ENCODE measurements around the gene CD300E. TPM values are rescaled to one million over a fixed set of nuclear protein-coding genes. Genes with fewer than 3 reads are reported as not detected.

Gene CD300E
- total RNA-seq (under 1 TPM in 3 of 4 donors, not detected in 1; 0.21 to 0.50 (median 0.49) TPM), polyA plus RNA-seq (under 1 TPM; 0.09 to 0.27 (median 0.21) TPM)
- long read RNA-seq, donor 1 = 0 reads
- long read RNA-seq, donor 2, partial matches to known transcripts = 0 of 1 reads
- long read RNA-seq, donor 2, other reads (novel, unspliced or antisense) = 0 of 1 reads

- no peaks in the 10 kb centered on the region for H3K36me3 ChIP-seq (ENCODE audit: insufficient read depth in 1 of 2, low read depth in 1 of 2)
- no peak for ATAC-seq
- WGBS, 3 donors = 60 to 67% (median 65%) methylated on average over 5 of the region's 5 CpGs
- peaks cover 0 to 7% (median 4%) of the 10 kb centered on the region in 3 donors for H3K27me3 ChIP-seq (ENCODE audit: insufficient read depth in 3 of 3, low read length in 2 of 3)
- no peaks in the 10 kb centered on the region for H3K9me3 ChIP-seq
- TF ChIP-seq CTCF (IDR thresholded peaks at IDR 0.05) = no peak
- intact Hi-C loops (cut with DNase I) = no loop called here
- no peak for DNase-seq
- H3K27ac ChIP-seq = no peak within 1 kb of the TSS
- H3K4me1 ChIP-seq = no peaks in the 10 kb centered on the region
- no peak within 1 kb of the TSS for H3K4me3 ChIP-seq
These were observed at the start of gene CD300E for GRCh38 chr17:74623693-74624093. CD300E (minus strand) TSS chr17:74623738; CDS start chr17:74623621, 117 bp downstream.

GRCh38 chr17:74671031-74671771 lies 47.7 kb upstream of the CD300E start:
- Histone ChIP-seq H3K4me3 (no peak overlapping the region), H3K27ac (no peak overlapping the region), H3K4me1 (no peaks in the 10 kb centered on the region), H3K36me3 (ENCODE audit: insufficient read depth in 1 of 2, low read depth in 1 of 2) (no peaks in the 10 kb centered on the region), H3K9me3 (no peaks in the 10 kb centered on the region), H3K27me3 (ENCODE audit: insufficient read depth in 3 of 3, low read length in 2 of 3) (peaks cover 0 to 3% (median 0%) of the 10 kb centered on the region in 3 donors)
- 8 to 9% (median 8%) methylated on average over 54 to 57 of the region's 57 CpGs for WGBS, 3 donors
- no peak for TF ChIP-seq CTCF (IDR thresholded peaks at IDR 0.05)
- peak; percentile 41 to 82 (median 62) for ATAC-seq
- intact Hi-C loops (cut with DNase I) = no loop called here
- peak; percentile 74 to 85 for DNase-seq

GRCh38 chr17:74670329-74670728 lies 46.8 kb upstream of the CD300E start:
- ATAC-seq = no peak
- 69 to 76% (median 73%) methylated on average over 6 of the region's 6 CpGs for WGBS, 3 donors
- no peak for TF ChIP-seq CTCF (IDR thresholded peaks at IDR 0.05)
- Histone ChIP-seq H3K4me1 (no peaks in the 10 kb centered on the region), H3K36me3 (ENCODE audit: insufficient read depth in 1 of 2, low read depth in 1 of 2) (no peaks in the 10 kb centered on the region), H3K4me3 (no peak overlapping the region), H3K27me3 (ENCODE audit: insufficient read depth in 3 of 3, low read length in 2 of 3) (peaks cover 0 to 3% (median 0%) of the 10 kb centered on the region in 3 donors), H3K9me3 (no peaks in the 10 kb centered on the region), H3K27ac (no peak overlapping the region)
- no peak for DNase-seq
- intact Hi-C loops (cut with DNase I) = no loop called here

GRCh38 chr17:74663561-74663960 lies 40.0 kb upstream of the CD300E start:
- no peaks in the 10 kb centered on the region for H3K4me1 ChIP-seq
- no peaks in the 10 kb centered on the region for H3K36me3 ChIP-seq (ENCODE audit: insufficient read depth in 1 of 2, low read depth in 1 of 2)
- H3K27me3 ChIP-seq (ENCODE audit: insufficient read depth in 3 of 3, low read length in 2 of 3) = peaks cover 0 to 46% (median 5%) of the 10 kb centered on the region in 3 donors
- intact Hi-C loops (cut with DNase I) = no loop called here
- ATAC-seq (no peak), DNase-seq (no peak)
- TF ChIP-seq CTCF (IDR thresholded peaks at IDR 0.05) = no peak
- WGBS, 3 donors = 66 to 88% (median 82%) methylated on average over 3 of the region's 3 CpGs
- no peak overlapping the region for H3K27ac ChIP-seq
- H3K9me3 ChIP-seq = no peaks in the 10 kb centered on the region
- H3K4me3 ChIP-seq = no peak overlapping the region
